ENCODE results near the gene WRNIP1.

- TF ChIP-seq RAD21 (IDR thresholded peaks at IDR 0.05 in 1 of 2, conservative IDR thresholded peaks at IDR 0.05 in 1 of 2; ENCODE audit: low read depth in 2 of 2, low read length in 2 of 2) (no peak), CTCF (IDR thresholded peaks at IDR 0.05; ENCODE audit: control extremely low read depth in 1 of 3, insufficient read depth in 1 of 3, low read depth in 1 of 3, low read length in 3 of 3) (no peak), NRF1 (IDR thresholded peaks at IDR 0.05; ENCODE audit: low read depth, low read length) (no peak), E2F6 (IDR thresholded peaks at IDR 0.05) (no peak), USF2 (IDR thresholded peaks at IDR 0.05; ENCODE audit: low read length) (no peak), POLR2A (IDR thresholded peaks at IDR 0.05; ENCODE audit: control extremely low read depth in 1 of 2, low read depth in 2 of 2, low read length in 2 of 2) (no peak)
Measured at GRCh38 chr6:2804516-2804915, 39.3 kb downstream of the WRNIP1 start.

Data from H1 (cell line).